Karpas-422 (cell line): ENCODE data around the gene KDM2A. TPM values are rescaled to one million over a fixed set of nuclear protein-coding genes. Genes with fewer than 3 reads are reported as not detected.
"Not testable (repeated sequence)": the region's sequence is repeated elsewhere in the genome, so short reads cannot be mapped to it uniquely, and the experiment has no call there.

ENCODE experiments used
- DNase-seq: peaks from one replicate; pipeline ENCODE4 v3.0.0-alpha.2; 2015
- H2AFZ ChIP-seq: fragments of 200-600 bp; sonication (generic); 2 replicates; pipeline ENCODE4 v1.6.1; 2014; ENCODE audit warnings: antibody characterized with exemption, low read length, mixed read lengths
- H3K27ac ChIP-seq: fragments of 200-600 bp; sonication (generic); 2 replicates; pipeline ENCODE4 v1.5.1; 2014; ENCODE audit warnings: mild to moderate bottlenecking, low read length, moderate library complexity
- H3K27me3 ChIP-seq: fragments of 200-600 bp; sonication (generic); 2 replicates; pipeline ENCODE4 v1.6.1; 2014; ENCODE audit warnings: low read length, mixed read lengths
- H3K36me3 ChIP-seq: fragments of 200-600 bp; sonication (generic); 2 replicates; pipeline ENCODE4 v1.6.1; 2014; ENCODE audit warnings: low read length, mixed read lengths; ENCODE audit not compliant: insufficient read depth
- H3K4me1 ChIP-seq: fragments of 200-600 bp; sonication (generic); 2 replicates; pipeline ENCODE4 v1.6.1; 2014; ENCODE audit warnings: mild to moderate bottlenecking, low read length, mixed read lengths
- H3K4me2 ChIP-seq: fragments of 200-600 bp; sonication (generic); 2 replicates; pipeline ENCODE4 v1.6.1; 2014; ENCODE audit warnings: low read length, low read depth, mild to moderate bottlenecking; ENCODE audit not compliant: poor library complexity, severe bottlenecking
- H3K4me3 ChIP-seq: fragments of 200-600 bp; sonication (generic); 2 replicates; pipeline ENCODE4 v1.5.1; 2014; ENCODE audit warnings: mild to moderate bottlenecking, antibody characterized with exemption, low read length, mixed read lengths
- H3K79me2 ChIP-seq: fragments of 200-600 bp; sonication (generic); 2 replicates; pipeline ENCODE4 v1.6.1; 2014; ENCODE audit warnings: mild to moderate bottlenecking, low read length, mixed read lengths
- H3K9ac ChIP-seq: fragments of 200-600 bp; sonication (generic); 2 replicates; pipeline ENCODE4 v1.6.0; 2014; ENCODE audit warnings: low read length
- H3K9me2 ChIP-seq: fragments of 200-600 bp; sonication (generic), shearing (Covaris generic); replicated peaks from 2 replicates; pipeline ENCODE4 v1.6.0; 2014; ENCODE audit warnings: mild to moderate bottlenecking, low read length, moderate library complexity; ENCODE audit not compliant: insufficient read depth
- H3K9me3 ChIP-seq: fragments of 300-700, 200-600 bp; sonication (generic); 2 replicates; pipeline ENCODE4 v1.6.1; 2014; ENCODE audit warnings: low read length, mixed read lengths
- H4K20me1 ChIP-seq: fragments of 200-600 bp; sonication (generic); 2 replicates; pipeline ENCODE4 v1.6.1; 2014; ENCODE audit warnings: mild to moderate bottlenecking, antibody characterized with exemption, low read length, low read depth; ENCODE audit not compliant: insufficient read depth
- total RNA-seq: library from RNA; depleted of rRNA; stranded (reverse); fragments of >200 nt; shearing (Covaris generic); gene quantifications from 2 replicates; pipeline ENCODE4 v1.2.3, GENCODE V29; 2014; ENCODE audit warnings: low replicate concordance

The KDM2A gene
- total RNA-seq, 1 experiment from 2014 or later: 55.8 TPM

- H3K9me2 ChIP-seq: no peaks in the 10 kb centered on the region
- no peaks in the 10 kb centered on the region for H3K9me3 ChIP-seq
- no peak overlapping the region for H3K4me2 ChIP-seq
- DNase-seq: no peak
- H2AFZ ChIP-seq: no peak overlapping the region
- H3K27ac ChIP-seq: no peak overlapping the region
- no peaks in the 10 kb centered on the region for H4K20me1 ChIP-seq
- no peak overlapping the region for H3K4me3 ChIP-seq
- peaks cover 76% of the 10 kb centered on the region for H3K79me2 ChIP-seq
- H3K27me3 ChIP-seq: no peaks in the 10 kb centered on the region
- peaks cover 34% of the 10 kb centered on the region for H3K36me3 ChIP-seq
- H3K9ac ChIP-seq: no peak overlapping the region
- H3K4me1 ChIP-seq: no peaks in the 10 kb centered on the region
Measured at GRCh38 chr11:67178878-67179277, 59.8 kb downstream of the KDM2A start.

GRCh38 chr11:67179892-67180490 lies 60.9 kb downstream of the KDM2A start:
- H3K9ac ChIP-seq: no peak overlapping the region
- no peak overlapping the region for H3K4me3 ChIP-seq
- no peak overlapping the region for H3K27ac ChIP-seq
- no peaks in the 10 kb centered on the region for H3K4me1 ChIP-seq
- H3K79me2 ChIP-seq: peaks cover 68% of the 10 kb centered on the region
- no peaks in the 10 kb centered on the region for H3K27me3 ChIP-seq
- H3K4me2 ChIP-seq: no peak overlapping the region
- no peaks in the 10 kb centered on the region for H3K9me3 ChIP-seq
- H3K36me3 ChIP-seq: peaks cover 40% of the 10 kb centered on the region
- no peaks in the 10 kb centered on the region for H3K9me2 ChIP-seq
- DNase-seq: no peak
- no peak overlapping the region for H2AFZ ChIP-seq
- no peaks in the 10 kb centered on the region for H4K20me1 ChIP-seq

GRCh38 chr11:67194096-67194495 lies 75.0 kb downstream of the KDM2A start:
- no peaks in the 10 kb centered on the region for H3K9me2 ChIP-seq
- H3K9ac ChIP-seq: no peak overlapping the region
- H3K27ac ChIP-seq: no peak overlapping the region
- H3K9me3 ChIP-seq: no peaks in the 10 kb centered on the region
- H3K79me2 ChIP-seq: peaks cover 21% of the 10 kb centered on the region
- H3K4me2 ChIP-seq: no peak overlapping the region
- H3K4me1 ChIP-seq: peaks cover 25% of the 10 kb centered on the region
- H3K4me3 ChIP-seq: no peak overlapping the region
- H4K20me1 ChIP-seq: no peaks in the 10 kb centered on the region
- DNase-seq: no peak
- H3K36me3 ChIP-seq: peaks cover 22% of the 10 kb centered on the region; the same call in 1 of the 2 replicates
- no peak overlapping the region for H2AFZ ChIP-seq
- no peaks in the 10 kb centered on the region for H3K27me3 ChIP-seq

GRCh38 chr11:67195971-67196456 lies 77.0 kb downstream of the KDM2A start:
- Histone ChIP-seq H3K36me3 (peaks cover 27% of the 10 kb centered on the region; the same call in 1 of the 2 replicates), H2AFZ (no peak overlapping the region), H3K4me3 (no peak overlapping the region), H4K20me1 (no peaks in the 10 kb centered on the region), H3K79me2 (peaks cover 28% of the 10 kb centered on the region), H3K4me2 (peak overlapping the region; percentile 3), H3K9ac (no peak overlapping the region), H3K27ac (0 out of 2 replicates have a peak overlapping the region, but pooled peaks have one; percentile 2), H3K27me3 (no peaks in the 10 kb centered on the region), H3K4me1 (peaks cover 25% of the 10 kb centered on the region), H3K9me2 (no peaks in the 10 kb centered on the region), H3K9me3 (no peaks in the 10 kb centered on the region)
- DNase-seq: no peak

GRCh38 chr11:67197606-67198005 lies 78.5 kb downstream of the KDM2A start:
- Histone ChIP-seq H3K4me2 (no peak overlapping the region), H3K4me1 (peaks cover 25% of the 10 kb centered on the region), H4K20me1 (no peaks in the 10 kb centered on the region), H3K9ac (no peak overlapping the region), H3K79me2 (peaks cover 19% of the 10 kb centered on the region), H3K27me3 (no peaks in the 10 kb centered on the region), H3K9me3 (no peaks in the 10 kb centered on the region), H3K9me2 (no peaks in the 10 kb centered on the region), H3K36me3 (peaks cover 21% of the 10 kb centered on the region; the same call in 1 of the 2 replicates), H3K27ac (no peak overlapping the region), H2AFZ (no peak overlapping the region), H3K4me3 (no peak overlapping the region)
- DNase-seq: no peak

- not testable (repeated sequence) for H3K4me2 ChIP-seq, H4K20me1 ChIP-seq, H2AFZ ChIP-seq, H3K4me3 ChIP-seq, H3K9ac ChIP-seq, H3K27me3 ChIP-seq, DNase-seq, H3K9me2 ChIP-seq, H3K9me3 ChIP-seq, H3K27ac ChIP-seq
- H3K79me2 ChIP-seq: peaks cover 19% of the 10 kb centered on the region
- H3K4me1 ChIP-seq: peaks cover 25% of the 10 kb centered on the region
- H3K36me3 ChIP-seq: peaks cover 18% of the 10 kb centered on the region; the same call in 1 of the 2 replicates
Measured at GRCh38 chr11:67198781-67199180, 79.7 kb downstream of the KDM2A start.

GRCh38 chr11:67199751-67200150 lies 80.7 kb downstream of the KDM2A start:
- Histone ChIP-seq H4K20me1 (no peaks in the 10 kb centered on the region), H3K27ac (no peak overlapping the region), H3K36me3 (peaks cover 18% of the 10 kb centered on the region; the same call in 1 of the 2 replicates), H2AFZ (no peak overlapping the region), H3K4me2 (no peak overlapping the region), H3K9ac (no peak overlapping the region), H3K4me1 (peaks cover 22% of the 10 kb centered on the region), H3K27me3 (no peaks in the 10 kb centered on the region), H3K9me3 (no peaks in the 10 kb centered on the region), H3K9me2 (no peaks in the 10 kb centered on the region), H3K4me3 (no peak overlapping the region), H3K79me2 (peaks cover 16% of the 10 kb centered on the region)
- no peak for DNase-seq

GRCh38 chr11:67202028-67202427 lies 83.0 kb downstream of the KDM2A start:
- no peak overlapping the region for H3K9ac ChIP-seq
- H3K9me3 ChIP-seq: no peaks in the 10 kb centered on the region
- H2AFZ ChIP-seq: no peak overlapping the region
- no peaks in the 10 kb centered on the region for H4K20me1 ChIP-seq
- H3K79me2 ChIP-seq: peaks cover 11% of the 10 kb centered on the region
- no peaks in the 10 kb centered on the region for H3K4me1 ChIP-seq
- no peak overlapping the region for H3K27ac ChIP-seq
- H3K9me2 ChIP-seq: no peaks in the 10 kb centered on the region
- peaks cover 10% of the 10 kb centered on the region; the same call in 1 of the 2 replicates for H3K36me3 ChIP-seq
- H3K27me3 ChIP-seq: no peaks in the 10 kb centered on the region
- H3K4me3 ChIP-seq: no peak overlapping the region
- no peak for DNase-seq
- no peak overlapping the region for H3K4me2 ChIP-seq
